ENCODE results near the gene SECISBP2.

SECISBP2 gene

DNA sequence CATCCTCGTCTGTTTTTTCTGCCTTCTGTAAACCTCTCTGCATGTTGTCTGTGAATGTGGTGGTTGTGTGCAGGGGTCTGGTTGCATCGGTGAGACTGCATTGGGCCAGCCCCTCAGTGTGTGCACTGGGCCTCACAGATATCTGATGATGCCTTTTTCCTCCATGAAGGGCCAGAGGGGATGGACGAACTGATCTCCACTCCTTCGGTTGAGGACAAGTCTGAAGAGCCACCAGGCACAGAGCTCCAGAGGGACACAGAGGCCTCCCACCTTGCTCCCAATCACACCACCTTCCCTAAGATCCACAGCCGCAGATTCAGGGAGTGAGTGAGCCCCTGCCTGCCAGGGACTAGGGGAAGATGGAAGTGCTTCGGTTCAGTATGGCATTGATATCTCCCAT is 31.3 kb downstream of the SECISBP2 start:
- no peak for FAIRE-seq

DNA sequence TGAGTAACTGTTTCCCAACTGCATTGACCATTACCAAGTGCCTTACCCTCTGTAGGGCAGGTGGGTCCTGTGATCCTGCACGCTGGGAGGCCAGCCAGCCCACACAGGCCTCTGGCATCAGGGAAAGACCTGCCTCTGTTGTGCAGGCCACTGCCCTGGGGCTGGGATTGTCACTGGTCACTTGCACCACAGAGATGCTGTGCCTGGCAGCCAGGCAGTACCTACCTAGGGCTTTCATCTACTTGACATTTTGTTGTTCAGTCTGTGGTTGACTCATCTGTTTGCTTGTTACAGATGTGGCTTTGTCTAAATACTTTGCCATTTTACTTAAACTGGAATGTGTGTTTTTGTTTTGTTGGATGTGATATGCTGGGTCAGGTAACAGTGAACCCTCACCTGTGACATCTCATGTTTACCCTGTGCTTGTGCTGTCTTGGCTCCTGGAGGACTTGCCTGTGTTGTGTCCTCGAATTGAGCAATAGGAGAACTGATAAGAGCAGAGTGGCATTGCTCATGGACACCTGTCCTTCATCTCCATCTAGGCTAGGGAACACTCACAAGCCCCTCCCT is 32.8 kb downstream of the SECISBP2 start:
- no peak for FAIRE-seq

DNA sequence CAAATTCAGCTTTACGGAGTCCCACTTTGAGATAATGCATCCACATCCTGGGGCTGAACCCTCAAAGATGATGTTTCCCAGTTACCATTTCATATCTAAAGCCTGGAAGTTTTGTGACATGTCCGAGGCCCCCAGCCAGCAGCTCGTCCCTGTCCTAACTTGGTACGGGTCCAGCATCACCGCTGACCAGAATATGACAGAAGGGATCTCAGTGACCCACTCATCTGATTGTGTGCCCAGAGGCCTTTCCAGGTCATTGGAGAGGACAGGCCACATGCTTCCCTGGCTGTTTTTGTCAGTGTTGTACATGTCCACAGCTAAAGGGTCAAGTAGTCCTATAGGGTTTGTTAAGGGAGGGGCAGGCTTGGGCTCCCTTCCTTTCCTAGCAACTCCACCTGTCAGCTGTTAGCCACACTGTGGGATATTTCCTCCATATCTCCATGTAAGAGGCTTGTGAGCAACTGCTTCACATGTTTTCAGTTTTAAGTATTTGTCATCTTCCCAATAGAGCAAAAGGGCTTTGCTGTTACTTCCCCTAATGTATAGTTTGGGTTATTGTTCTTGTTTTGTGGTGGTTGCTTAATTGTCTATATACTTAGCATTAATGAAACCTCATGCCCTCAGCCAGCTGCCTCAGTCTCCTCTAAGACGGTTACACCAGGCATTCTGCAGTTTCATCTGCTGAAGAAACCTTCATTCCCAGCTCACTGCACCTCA is 33.4 kb downstream of the SECISBP2 start:
- no peak for FAIRE-seq

DNA sequence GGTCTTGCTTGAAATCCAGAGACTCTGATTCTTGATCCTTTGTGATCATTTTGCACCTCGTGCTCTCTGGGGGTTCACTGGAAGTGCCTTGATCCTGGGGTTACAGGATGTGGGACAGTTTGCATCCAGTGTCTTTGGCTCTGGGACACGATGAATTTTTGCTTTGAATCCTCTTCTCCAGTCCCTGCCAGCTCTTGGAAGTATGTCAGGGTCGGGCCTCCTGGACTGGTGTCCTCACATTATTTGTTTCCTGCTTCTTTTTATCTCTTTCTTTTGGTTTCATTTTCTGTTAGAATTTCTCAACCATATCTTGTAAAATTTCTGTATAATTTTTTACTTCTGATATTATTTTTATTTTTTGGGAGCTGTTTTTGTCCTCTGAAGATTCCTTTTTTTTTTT is 34.2 kb downstream of the SECISBP2 start:
- no peak for FAIRE-seq

DNA sequence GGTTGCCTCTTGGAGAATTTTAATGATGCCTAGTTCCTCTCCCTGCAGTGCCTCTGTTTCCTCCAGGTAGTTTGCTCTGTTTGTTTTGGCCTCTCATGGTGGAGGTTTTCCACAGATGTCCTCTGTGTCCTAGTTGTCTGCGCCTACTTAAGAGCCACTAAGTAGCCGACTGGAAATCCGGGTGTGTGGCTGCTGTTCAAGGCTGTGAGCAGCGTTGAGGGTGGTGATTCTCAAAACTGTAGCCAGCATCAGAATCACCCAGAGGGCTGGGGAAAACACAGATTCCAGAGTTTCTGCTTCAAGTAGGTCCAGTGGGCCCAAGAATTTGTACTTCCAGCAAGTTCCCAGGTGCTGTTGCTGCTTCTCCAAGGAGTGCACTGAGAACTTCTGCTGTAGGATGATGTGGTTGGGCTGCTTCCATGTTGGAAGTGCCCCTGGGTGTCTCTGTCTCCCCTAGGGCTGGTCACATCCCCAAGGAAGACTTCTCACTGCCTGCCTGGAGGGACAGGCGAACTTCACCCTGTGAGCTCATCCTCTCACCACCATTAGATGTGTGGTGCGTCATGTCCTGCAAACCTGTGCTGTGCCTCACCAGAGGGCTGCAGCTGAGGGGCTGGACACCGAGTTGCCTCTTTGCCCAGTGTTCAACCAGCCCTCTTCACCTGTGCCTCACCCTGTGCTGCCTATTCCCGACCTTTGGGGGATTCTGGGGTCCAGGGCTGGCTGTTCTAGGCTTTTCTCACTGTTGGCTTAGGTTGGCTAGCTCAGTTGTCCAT is 34.8 kb downstream of the SECISBP2 start:
- FAIRE-seq = no peak

DNA sequence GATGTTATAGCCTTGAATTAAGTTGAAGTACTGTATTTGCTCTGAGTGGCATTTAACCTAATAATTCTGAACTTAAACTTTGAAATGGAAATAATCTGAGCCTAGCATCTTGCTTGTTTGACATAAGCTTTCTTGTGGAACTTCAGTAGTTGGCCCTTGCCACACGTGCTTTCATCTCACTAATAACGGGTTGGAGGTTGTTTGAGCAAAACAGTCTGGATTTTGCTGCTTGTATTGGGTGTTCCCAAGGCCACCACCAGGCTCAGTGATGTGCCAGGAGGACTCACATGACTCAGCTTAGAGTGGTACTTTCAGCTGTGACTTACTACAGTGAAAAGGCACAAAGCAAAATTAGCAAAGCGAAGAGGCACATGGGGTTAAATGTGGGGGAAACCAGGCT is 35.7 kb downstream of the SECISBP2 start:
- FAIRE-seq = no peak

DNA sequence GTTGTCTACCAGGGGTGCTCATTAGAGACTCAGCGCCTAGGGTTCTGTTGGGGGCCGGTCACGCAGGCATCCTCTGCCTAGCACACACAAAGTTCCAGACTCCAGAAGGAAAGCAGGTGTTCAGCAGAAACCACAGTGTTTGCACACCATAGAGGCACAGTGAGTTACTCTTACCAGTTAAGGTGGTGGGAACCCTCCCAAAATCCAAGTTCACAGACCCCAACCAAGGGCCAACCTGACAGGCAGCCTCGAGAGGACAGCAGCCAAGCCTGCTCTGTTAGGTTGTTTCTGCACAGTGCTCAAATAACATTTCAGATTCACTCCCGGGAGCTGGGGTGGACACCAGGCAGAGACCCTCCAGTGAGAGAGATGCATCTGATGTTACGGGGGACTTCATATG is 36.2 kb downstream of the SECISBP2 start:
- FAIRE-seq = no peak

DNA sequence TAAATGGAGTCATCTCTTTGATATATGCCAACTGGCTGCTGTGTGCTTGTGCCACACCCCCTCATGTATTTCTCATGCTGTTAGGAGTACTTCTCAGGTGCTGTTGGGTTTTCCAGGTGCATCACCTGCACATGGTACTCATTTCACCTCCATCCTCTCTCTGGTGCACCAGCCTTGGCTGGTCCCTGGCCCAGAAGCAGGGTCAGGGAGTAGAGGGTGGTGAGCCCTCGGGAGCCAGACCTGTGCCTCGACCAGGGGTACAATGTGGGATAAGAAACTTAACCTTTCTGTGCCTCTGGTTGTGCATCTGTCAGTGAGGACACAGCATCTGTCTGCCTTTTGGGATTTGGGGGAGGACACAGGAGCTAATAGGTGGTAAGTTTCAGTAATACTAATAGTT is 38.5 kb downstream of the SECISBP2 start:
- FAIRE-seq = no peak

DNA sequence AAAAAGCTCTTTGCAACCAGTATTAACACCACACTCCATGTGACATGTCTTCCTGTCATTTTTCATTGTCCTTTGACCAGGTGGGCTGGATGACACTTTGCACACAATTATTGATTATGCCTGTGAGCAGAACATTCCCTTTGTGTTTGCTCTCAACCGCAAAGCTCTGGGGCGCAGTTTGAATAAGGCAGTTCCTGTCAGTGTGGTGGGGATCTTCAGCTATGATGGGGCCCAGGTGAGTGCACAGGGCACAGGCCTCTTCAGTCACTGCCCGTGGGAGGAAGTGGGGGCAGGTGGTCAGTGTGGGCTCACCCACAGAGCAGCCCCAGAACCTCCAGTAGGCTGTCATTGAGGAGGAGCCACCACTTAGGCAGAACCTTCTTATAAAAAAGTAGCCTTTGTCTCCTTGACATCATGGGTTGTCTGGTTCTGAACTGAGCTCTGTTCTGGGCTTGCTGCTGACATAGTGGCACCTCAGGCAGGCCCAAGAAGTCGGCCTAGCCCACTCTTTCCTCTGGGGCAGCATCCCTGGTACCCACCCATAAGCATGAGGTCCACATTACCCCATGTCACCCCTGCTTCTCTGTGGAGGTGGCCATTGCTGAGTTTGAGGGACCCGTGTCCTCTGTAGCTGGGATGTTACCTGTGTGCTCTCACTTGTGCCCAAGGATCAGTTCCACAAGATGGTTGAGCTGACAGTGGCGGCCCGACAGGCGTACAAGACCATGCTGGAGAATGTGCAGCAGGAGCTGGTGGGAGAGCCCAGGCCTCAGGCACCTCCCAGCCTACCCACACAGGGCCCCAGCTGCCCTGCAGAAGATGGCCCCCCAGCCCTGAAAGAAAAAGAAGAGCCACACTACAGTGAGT is 39.3 kb downstream of the SECISBP2 start:
- no peak for FAIRE-seq

DNA sequence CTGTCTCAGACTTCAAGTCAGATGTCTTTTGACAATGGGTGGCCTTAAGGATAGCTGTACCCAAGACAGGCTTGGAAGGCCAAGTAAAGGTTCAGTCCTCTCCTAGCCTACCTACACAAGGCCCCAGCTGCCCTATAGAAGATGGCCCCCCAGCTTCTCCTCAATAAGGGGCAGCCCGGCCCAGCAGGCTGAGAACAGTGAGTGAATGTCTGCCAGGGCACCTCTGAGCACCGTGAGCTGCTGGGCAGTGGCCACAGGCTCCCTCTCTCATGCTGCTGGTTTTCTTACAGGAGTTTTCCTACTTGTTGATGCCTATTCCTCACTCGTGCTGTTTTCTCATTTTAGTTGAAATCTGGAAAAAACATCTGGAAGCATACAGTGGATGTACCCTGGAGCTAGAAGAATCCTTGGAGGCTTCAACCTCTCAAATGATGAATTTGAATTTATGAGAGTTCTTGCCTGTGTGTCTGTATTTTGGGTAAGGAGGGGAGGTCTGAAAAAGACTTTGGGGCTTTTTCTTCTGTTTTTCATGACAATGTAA is 40.1 kb downstream of the SECISBP2 start:
- no peak for FAIRE-seq

DNA sequence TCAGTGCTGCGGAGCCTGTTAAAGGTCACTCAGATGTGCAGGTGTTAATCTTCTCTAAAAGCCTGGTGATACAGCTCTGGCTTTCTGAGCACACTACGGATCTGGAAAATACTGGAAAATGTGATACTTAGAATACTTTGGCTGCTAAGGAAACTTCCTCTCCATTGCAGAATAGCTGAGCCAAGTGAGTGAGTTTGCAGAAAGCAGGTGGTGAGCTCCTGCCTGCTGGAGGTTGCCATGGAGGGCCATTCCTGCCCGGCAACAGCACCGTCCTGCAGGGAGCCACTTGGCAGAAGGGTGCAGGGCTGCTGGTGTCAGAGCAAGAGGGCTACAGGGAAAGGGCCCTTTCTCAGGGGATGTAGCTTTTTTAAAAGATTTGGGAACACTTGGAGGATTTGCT is 40.7 kb downstream of the SECISBP2 start:
- no peak for FAIRE-seq

DNA sequence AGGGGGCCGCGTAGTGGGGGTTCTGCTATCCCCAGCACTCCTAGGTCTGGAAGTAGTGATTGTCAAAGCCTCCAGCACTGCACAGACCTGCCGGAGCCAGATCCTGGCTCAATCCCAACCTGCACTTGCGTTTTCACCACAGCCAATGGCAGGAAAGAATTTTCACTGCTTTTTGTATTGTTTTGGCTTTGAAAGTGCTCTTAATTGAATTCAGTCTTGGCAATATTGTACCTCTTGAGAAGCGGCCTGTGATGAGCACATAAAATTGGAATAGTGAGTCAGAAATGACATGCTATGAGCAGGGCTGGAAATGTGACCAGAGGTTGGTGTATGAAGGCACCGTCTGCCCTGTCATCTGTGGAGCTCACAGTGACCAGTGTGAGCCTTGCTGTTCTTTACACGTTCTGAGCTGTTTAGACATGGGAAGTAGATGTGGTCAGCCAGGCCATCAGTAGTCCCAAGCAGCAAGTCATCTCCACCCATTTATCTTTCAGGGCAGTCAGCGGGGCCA is 41.5 kb downstream of the SECISBP2 start:
- FAIRE-seq = no peak

DNA sequence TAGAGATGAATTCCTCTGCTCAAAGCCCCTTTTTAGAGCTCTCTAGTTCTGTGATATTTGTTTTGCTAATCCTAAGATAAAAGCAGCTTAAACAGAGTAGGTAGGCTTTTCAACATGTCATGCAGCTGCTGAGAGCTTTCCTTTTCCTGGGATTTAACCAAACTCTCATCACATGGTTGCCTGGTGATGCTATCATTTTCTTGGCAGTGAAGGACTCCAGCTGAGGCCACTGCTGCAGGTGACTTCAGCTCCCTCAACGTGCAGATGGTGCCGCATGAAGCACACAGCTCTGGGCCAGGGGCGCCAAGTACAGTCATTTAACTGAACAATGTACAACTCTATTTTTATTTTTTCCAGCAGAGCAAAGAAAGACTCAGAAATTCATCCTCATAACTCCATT is 42.2 kb downstream of the SECISBP2 start:
- FAIRE-seq = no peak

DNA sequence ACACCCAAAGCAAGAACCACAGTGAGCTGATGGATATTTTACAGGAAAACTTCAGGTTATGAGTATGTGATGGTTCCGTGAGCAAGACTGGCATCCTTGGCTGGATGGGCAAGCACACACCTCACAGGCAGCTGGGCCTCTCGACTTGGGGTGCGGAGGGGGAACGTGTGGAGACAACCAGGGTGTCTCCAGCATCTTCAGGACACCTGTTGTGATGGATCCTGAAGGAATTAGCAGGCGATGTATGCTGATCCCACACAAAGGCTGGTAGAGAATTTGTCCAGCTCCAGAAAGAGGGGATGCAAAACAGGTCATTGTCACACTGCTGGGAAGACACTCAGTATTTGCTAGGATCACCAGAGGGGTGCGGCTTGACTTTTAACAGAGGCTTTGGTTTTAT is 42.7 kb downstream of the SECISBP2 start:
- FAIRE-seq = no peak

DNA sequence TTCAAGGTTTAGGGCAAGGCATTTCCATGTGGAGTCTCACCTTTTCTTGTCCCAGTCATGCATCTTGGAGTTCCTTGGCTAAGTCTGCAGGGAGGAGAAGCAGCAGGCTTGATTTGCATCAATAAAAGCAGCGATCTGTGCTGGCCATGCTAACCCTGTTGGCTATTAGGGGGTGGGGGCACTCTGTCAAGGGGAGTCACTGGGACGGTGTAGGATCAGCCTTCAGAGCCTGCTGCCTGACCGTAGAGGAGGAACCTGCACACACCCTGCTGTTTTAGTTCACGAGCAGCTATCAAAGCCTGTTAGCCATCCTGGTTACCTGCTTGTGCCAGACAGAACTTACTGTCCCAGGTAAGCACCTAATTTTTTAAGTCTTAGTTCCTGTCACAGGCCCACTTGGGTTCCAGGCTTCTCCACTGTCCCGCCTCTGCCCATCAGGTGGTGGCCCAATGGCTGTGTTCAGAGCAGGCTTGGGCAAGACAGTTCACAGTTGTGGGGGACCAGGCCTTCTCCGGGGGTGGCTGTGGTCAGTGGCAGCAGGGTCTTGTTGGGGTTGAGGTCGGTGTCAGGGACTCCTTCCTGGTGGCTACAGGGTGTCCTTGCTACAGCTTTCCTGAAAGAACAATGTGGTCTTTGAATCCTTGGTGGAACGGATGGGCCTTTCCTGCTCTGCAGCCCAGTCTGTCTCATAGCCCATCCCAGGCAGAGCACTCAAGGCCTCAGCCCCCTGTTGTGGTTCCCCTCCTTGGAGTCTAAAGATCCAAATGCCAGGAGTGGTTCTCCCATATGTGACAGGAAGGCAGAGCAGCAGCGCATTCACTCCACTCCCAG is 43.7 kb downstream of the SECISBP2 start:
- no peak for FAIRE-seq

DNA sequence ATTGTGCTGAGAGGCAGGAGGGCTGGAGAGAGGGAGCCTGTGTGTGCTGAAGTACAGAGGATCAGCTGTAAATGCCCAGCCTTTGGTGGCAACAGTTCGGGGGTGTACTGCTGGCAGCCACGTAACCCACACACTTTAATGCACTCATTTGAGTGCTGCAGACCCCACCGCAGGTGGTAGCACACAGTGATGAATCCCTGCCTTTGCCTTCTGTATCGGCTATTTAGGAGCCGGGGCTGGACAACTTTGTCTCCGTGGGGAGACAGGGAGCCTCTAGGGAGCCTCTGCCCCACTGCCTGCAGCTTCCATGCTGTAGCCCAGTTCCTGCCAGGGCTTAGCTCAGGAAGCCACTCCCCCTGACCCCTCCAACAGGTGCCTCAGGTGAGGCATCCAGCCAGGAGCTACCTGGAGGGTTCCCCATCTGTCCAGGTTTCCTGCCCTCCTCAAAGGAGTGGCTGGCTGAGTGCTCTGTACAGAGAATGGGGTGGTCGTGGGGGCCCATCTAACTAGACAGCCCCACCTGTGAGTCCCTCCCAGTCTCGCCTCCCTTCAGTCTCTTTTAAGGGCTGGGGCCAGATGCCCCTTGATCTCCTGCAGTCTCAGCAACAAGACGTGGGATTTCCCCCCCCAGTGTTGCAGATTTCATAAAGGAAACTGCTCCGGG is 44.5 kb downstream of the SECISBP2 start:
- FAIRE-seq = no peak

DNA sequence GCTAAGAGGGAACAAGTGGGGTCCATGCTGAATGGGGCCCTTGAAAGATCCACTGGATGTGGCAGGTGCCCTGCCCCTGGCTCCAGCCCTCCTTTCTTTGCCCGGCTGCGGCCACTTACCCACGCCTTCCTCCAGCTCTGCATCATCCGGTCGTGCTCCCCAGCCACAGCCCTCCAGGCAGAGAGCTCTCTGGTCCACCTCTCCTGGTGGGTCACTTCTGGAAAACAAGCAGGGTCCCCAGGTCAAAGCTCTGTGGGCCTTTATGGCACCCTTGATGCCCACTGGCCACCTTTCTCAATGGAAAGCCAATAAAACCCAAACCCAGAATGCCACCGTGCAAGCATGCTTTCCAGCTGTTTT is 45.0 kb downstream of the SECISBP2 start:
- no peak for FAIRE-seq

DNA sequence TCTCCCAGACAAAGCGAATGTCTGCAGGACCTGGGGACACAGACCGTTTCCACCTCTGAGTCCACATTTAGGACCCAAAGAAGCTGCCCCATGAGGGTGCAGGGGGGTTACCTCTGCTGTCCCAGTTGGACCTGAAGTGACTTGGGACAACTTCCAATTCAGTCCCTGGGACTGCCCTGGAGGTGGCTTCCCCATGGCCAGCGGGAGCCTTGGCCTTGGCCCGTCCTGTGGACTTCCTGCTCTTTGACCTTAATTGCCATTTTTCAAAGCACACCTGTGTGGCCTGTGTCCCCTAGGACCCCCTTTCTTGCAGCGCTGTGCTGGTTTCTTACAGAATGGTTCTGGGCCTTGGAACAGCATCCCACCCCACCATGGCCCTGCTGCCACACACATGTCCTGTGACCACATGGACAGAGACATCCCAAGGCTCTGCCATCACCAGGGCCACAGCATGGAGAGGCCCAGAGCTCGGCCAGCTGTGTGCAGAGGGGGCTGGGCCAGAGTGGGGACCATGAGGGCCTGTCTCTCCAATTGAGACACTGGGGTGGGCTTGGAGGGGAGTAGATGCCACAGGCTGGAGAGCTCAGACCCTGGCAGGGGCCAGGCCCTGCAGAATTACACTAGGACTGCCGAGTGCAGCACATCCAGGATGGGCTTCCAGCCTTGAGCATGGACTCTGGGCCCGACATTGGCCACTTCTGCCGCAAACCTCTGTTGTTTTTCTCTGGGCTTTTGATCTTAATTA is 45.8 kb downstream of the SECISBP2 start:
- FAIRE-seq = no peak

DNA sequence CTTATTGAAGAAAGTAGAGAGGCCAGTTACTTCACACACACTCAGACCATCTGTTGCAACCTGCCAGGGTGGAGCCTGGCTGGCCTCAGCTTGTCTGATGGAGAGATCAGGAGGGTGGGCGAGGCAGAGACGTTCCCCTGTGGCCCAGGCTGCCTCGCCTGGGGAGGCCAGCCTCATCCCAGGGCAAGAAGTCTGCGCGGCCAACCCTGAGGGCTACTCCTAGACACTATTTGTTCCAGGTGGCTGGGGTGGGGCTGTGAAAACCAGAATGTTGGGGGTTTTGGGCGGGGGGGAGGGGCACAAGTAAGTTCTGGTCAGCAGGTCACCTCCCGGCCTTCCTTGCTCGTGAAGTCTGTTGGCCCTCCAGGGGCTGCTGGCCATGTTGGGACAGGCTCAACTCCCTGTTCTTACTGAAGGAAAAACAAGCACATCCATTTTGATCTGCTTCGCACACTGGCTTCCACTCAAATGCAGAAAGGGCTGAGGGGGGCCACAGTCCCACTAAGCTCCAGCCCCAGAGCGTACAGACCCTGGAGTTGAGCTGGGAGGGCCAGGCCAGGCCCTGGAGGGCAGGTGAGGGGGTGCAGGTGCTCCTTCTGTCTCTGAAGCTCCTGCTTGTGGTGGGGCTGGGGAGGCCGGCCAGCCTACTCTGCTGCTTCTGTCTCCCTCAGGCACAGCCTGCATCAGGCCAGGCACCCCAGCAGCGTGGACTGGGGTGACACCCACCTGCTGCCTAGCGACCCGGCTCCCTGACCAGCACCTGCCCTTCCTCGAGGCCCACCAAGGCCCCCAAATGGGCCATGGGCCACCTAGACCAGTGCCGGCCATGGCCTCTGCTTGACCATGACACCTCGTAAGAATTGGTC is 46.6 kb downstream of the SECISBP2 start:
- FAIRE-seq = no peak

DNA sequence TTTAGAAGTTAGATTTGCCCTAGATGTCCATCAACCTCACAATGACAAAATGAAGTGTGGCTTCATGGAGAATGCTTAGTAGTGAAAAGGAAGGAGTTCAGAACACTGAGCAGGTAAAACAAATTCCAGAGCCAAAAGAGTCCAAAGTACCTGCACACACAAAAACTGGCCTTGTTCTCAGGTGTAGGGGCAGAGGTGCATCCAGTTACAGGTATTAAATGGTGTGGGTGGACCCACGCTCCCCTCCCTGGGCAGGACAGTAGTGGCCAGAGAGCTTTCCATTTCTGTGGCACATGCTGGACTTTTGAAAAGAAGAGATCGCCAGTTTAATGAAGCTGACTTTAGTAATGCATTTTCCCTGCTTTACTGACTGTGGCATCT is 47.2 kb downstream of the SECISBP2 start:
- FAIRE-seq = no peak

All from endometrium (tissue), 2 donors.